Memory B cell (primary cell): ENCODE data around the gene ICE1.

Experiments
- ATAC-seq: fragments of 150-1000 bp; cut with Tn5 transposase; 2 replicates; pipeline ENCODE4 v1.10.0; 2021; ENCODE audit warnings: low read depth, mild to moderate bottlenecking, moderate library complexity
- DNase-seq, 2 donors: peaks; one replicate each; pipeline ENCODE4 v3.0.0; 2022; ENCODE audit warnings: low spot score in 2 of 2
- H3K27ac Mint-ChIP-seq: one replicate; pipeline ENCODE4 v1.8.0; 2022; ENCODE audit warnings: mild to moderate bottlenecking, moderate library complexity, mixed read lengths
- H3K27me3 Mint-ChIP-seq: one replicate; pipeline ENCODE4 v1.8.0; 2022; ENCODE audit warnings: mixed read lengths
- H3K36me3 Mint-ChIP-seq: one replicate; pipeline ENCODE4 v1.8.0; 2022; ENCODE audit warnings: mild to moderate bottlenecking, mixed read lengths
- H3K4me1 Mint-ChIP-seq: one replicate; pipeline ENCODE4 v1.8.0; 2022; ENCODE audit warnings: mixed read lengths
- H3K4me3 Mint-ChIP-seq: one replicate; pipeline ENCODE4 v1.8.0; 2022; ENCODE audit warnings: mild to moderate bottlenecking, moderate library complexity, mixed read lengths
- H3K9me3 Mint-ChIP-seq: one replicate; pipeline ENCODE4 v1.8.0; 2022; ENCODE audit warnings: mixed read lengths

The ICE1 gene

GRCh38 chr5:5421961-5422818 is at the start of gene ICE1:
Gene ICE1, plus strand, starts transcription at chr5:5422677. Its CDS starts 239 bp downstream, at chr5:5422916.
- H3K27ac Mint-ChIP-seq: no peak within 1 kb of the TSS
- no peaks in the 10 kb centered on the region for H3K9me3 Mint-ChIP-seq
- H3K4me3 Mint-ChIP-seq: no peak within 1 kb of the TSS
- ATAC-seq (peak; percentile 81), DNase-seq (peak; percentile 93 to 97)
- H3K36me3 Mint-ChIP-seq: peaks cover 5% of the 10 kb centered on the region
- H3K4me1 Mint-ChIP-seq: peaks cover 14% of the 10 kb centered on the region
- H3K27me3 Mint-ChIP-seq: no peaks in the 10 kb centered on the region

GRCh38 chr5:5372930-5373329 is 49.5 kb upstream of the ICE1 start:
- no peak for DNase-seq
- H3K9me3 Mint-ChIP-seq: no peaks in the 10 kb centered on the region

GRCh38 chr5:5373351-5373989 is 49.0 kb upstream of the ICE1 start:
- no peaks in the 10 kb centered on the region for H3K27me3 Mint-ChIP-seq
- ATAC-seq (no peak), DNase-seq (no peak)
- peaks cover 19% of the 10 kb centered on the region for H3K36me3 Mint-ChIP-seq
- no peaks in the 10 kb centered on the region for H3K9me3 Mint-ChIP-seq
- no peak overlapping the region for H3K4me3 Mint-ChIP-seq
- H3K27ac Mint-ChIP-seq: no peak overlapping the region
- peaks cover 2% of the 10 kb centered on the region for H3K4me1 Mint-ChIP-seq

More at GRCh38 chr5:5372930-5373329, 49.5 kb upstream of the ICE1 start:
- Mint-ChIP-seq H3K27me3 (no peaks in the 10 kb centered on the region), H3K4me3 (no peak overlapping the region), H3K36me3 (peaks cover 19% of the 10 kb centered on the region), H3K4me1 (peaks cover 2% of the 10 kb centered on the region), H3K27ac (no peak overlapping the region)
- ATAC-seq: no peak

GRCh38 chr5:5374009-5374715 is 48.3 kb upstream of the ICE1 start:
- peaks cover 2% of the 10 kb centered on the region for H3K4me1 Mint-ChIP-seq
- DNase-seq: no peak
- no peak overlapping the region for H3K27ac Mint-ChIP-seq
- H3K27me3 Mint-ChIP-seq: no peaks in the 10 kb centered on the region
- no peak for ATAC-seq
- H3K4me3 Mint-ChIP-seq: no peak overlapping the region
- H3K36me3 Mint-ChIP-seq: peaks cover 19% of the 10 kb centered on the region
- H3K9me3 Mint-ChIP-seq: no peaks in the 10 kb centered on the region

GRCh38 chr5:5377780-5378179 is 44.7 kb upstream of the ICE1 start:
- no peaks in the 10 kb centered on the region for H3K9me3 Mint-ChIP-seq
- H3K27ac Mint-ChIP-seq: no peak overlapping the region
- ATAC-seq: no peak
- no peaks in the 10 kb centered on the region for H3K27me3 Mint-ChIP-seq
- DNase-seq: no peak
- H3K4me1 Mint-ChIP-seq: peaks cover 2% of the 10 kb centered on the region
- H3K36me3 Mint-ChIP-seq: peaks cover 16% of the 10 kb centered on the region
- H3K4me3 Mint-ChIP-seq: no peak overlapping the region

GRCh38 chr5:5378531-5378930 is 43.9 kb upstream of the ICE1 start:
- no peak for DNase-seq
- Mint-ChIP-seq H3K36me3 (peaks cover 15% of the 10 kb centered on the region), H3K27me3 (no peaks in the 10 kb centered on the region), H3K4me3 (no peak overlapping the region), H3K27ac (no peak overlapping the region), H3K9me3 (no peaks in the 10 kb centered on the region), H3K4me1 (peaks cover 2% of the 10 kb centered on the region)
- ATAC-seq: no peak

GRCh38 chr5:5380298-5380697 is 42.2 kb upstream of the ICE1 start:
- no peak for ATAC-seq
- H3K36me3 Mint-ChIP-seq: peaks cover 13% of the 10 kb centered on the region
- no peak overlapping the region for H3K4me3 Mint-ChIP-seq
- no peaks in the 10 kb centered on the region for H3K9me3 Mint-ChIP-seq
- no peaks in the 10 kb centered on the region for H3K27me3 Mint-ChIP-seq
- H3K27ac Mint-ChIP-seq: no peak overlapping the region
- DNase-seq: no peak
- peaks cover 1% of the 10 kb centered on the region for H3K4me1 Mint-ChIP-seq

GRCh38 chr5:5381310-5381913 is 41.1 kb upstream of the ICE1 start:
- no peak overlapping the region for H3K4me3 Mint-ChIP-seq
- DNase-seq (no peak), ATAC-seq (no peak)
- peaks cover 6% of the 10 kb centered on the region for H3K36me3 Mint-ChIP-seq
- no peaks in the 10 kb centered on the region for H3K4me1 Mint-ChIP-seq
- no peaks in the 10 kb centered on the region for H3K9me3 Mint-ChIP-seq
- no peak overlapping the region for H3K27ac Mint-ChIP-seq
- no peaks in the 10 kb centered on the region for H3K27me3 Mint-ChIP-seq

GRCh38 chr5:5383461-5383860 is 39.0 kb upstream of the ICE1 start:
- Mint-ChIP-seq H3K4me1 (no peaks in the 10 kb centered on the region), H3K27ac (no peak overlapping the region), H3K27me3 (no peaks in the 10 kb centered on the region), H3K9me3 (no peaks in the 10 kb centered on the region), H3K4me3 (no peak overlapping the region), H3K36me3 (peaks cover 2% of the 10 kb centered on the region)
- ATAC-seq (no peak), DNase-seq (no peak)

- Mint-ChIP-seq H3K27ac (no peak overlapping the region), H3K36me3 (peaks cover 2% of the 10 kb centered on the region), H3K4me1 (no peaks in the 10 kb centered on the region), H3K4me3 (no peak overlapping the region), H3K27me3 (no peaks in the 10 kb centered on the region), H3K9me3 (no peaks in the 10 kb centered on the region)
- no peak for ATAC-seq
- no peak for DNase-seq
Observed at GRCh38 chr5:5384660-5385330, 37.7 kb upstream of the ICE1 start.

- H3K4me1 Mint-ChIP-seq: no peaks in the 10 kb centered on the region
- no peak for ATAC-seq
- DNase-seq: no peak
- no peak overlapping the region for H3K27ac Mint-ChIP-seq
- H3K36me3 Mint-ChIP-seq: peaks cover 2% of the 10 kb centered on the region
- H3K27me3 Mint-ChIP-seq: no peaks in the 10 kb centered on the region
- no peaks in the 10 kb centered on the region for H3K9me3 Mint-ChIP-seq
- no peak overlapping the region for H3K4me3 Mint-ChIP-seq
Observed at GRCh38 chr5:5385331-5385662, 37.2 kb upstream of the ICE1 start.

GRCh38 chr5:5386329-5386728 is 36.1 kb upstream of the ICE1 start:
- H3K36me3 Mint-ChIP-seq: peaks cover 8% of the 10 kb centered on the region
- H3K27me3 Mint-ChIP-seq: no peaks in the 10 kb centered on the region
- H3K27ac Mint-ChIP-seq: no peak overlapping the region
- no peak for DNase-seq
- ATAC-seq: no peak
- H3K4me1 Mint-ChIP-seq: no peaks in the 10 kb centered on the region
- H3K4me3 Mint-ChIP-seq: no peak overlapping the region
- no peaks in the 10 kb centered on the region for H3K9me3 Mint-ChIP-seq

- no peaks in the 10 kb centered on the region for H3K27me3 Mint-ChIP-seq
- DNase-seq (no peak), ATAC-seq (no peak)
- no peak overlapping the region for H3K27ac Mint-ChIP-seq
- H3K4me3 Mint-ChIP-seq: no peak overlapping the region
- no peaks in the 10 kb centered on the region for H3K9me3 Mint-ChIP-seq
- H3K4me1 Mint-ChIP-seq: no peaks in the 10 kb centered on the region
- peaks cover 11% of the 10 kb centered on the region for H3K36me3 Mint-ChIP-seq
Observed at GRCh38 chr5:5387192-5387591, 35.3 kb upstream of the ICE1 start.
